GM23248 (cell line): ENCODE data around the gene APMAP.

Source experiments
- EZH2 ChIP-seq: fragments of 200-600 bp; sonication (generic); IDR thresholded peaks from 2 replicates; pipeline ENCODE4 v1.6.1; 2018; ENCODE audit warnings: antibody characterized with exemption, mild to moderate bottlenecking; ENCODE audit not compliant: insufficient read depth, poor library complexity, severe bottlenecking
- EZH2phosphoT487 ChIP-seq: fragments of 200-600 bp; sonication (generic); IDR thresholded peaks from 2 replicates; pipeline ENCODE4 v1.6.1; 2018; ENCODE audit warnings: antibody characterized with exemption, moderate library complexity, mild to moderate bottlenecking, low read depth; ENCODE audit not compliant: insufficient read depth

- TF ChIP-seq EZH2, result no peak
- TF ChIP-seq EZH2phosphoT487, result no peak
Observed at GRCh38 chr20:25040438-25040831, 47.9 kb upstream of the APMAP start.
